A549 (cell line): ENCODE data around the gene ANKS1B. TPM values are rescaled to one million over a fixed set of nuclear protein-coding genes. Genes with fewer than 3 reads are reported as not detected.

Experiments used
- ATAC-seq, 2 experiments: fragments of 200-7000 bp in 1 of 2; fragments of >200 bp in 1 of 2; cut with Nextera tagmentation in 1 of 2; cut with Tn5 transposase in 1 of 2; 3 replicates each; pipeline versions ENCODE4 v1.8.0 to v1.9.1; 2018 to 2020; ENCODE audit warnings: mild to moderate bottlenecking in 1 of 2, moderate library complexity in 1 of 2
- CTCF ChIA-PET: fragments of 300-600 bp; sonication (Branson Sonifier 250); formaldehyde crosslinking; extraction: SDS; loops from one replicate; lab custom pipeline; 2021; ENCODE audit warnings: antibody characterized with exemption, inconsistent platforms; lab: Yijun Ruan, JAX
- POLR2A ChIA-PET: fragments of 350-600 bp; formaldehyde crosslinking; extraction: SDS; loops from one replicate; lab custom pipeline; 2021; ENCODE audit warnings: antibody characterized with exemption, inconsistent platforms; lab: Yijun Ruan, JAX
- DNase-seq, 2 experiments: peaks; one replicate each; pipeline versions ENCODE4 v3.0.0 to v3.0.0-alpha.2; 2011 to 2016; ENCODE audit warnings: low read depth in 1 of 2, low spot score in 1 of 2
- FAIRE-seq: peaks from 2 replicates; lab custom pipeline; 2011; peaks lifted over from hg19 to GRCh38; lab: Jason Lieb, UNC
- H3K27ac ChIP-seq, 2 experiments: fragments of >200 bp; sonication (Bioruptor Twin); formaldehyde crosslinking; 3 replicates each; pipeline ENCODE4 v1.5.1; 2016 to 2017
- H3K4me1 ChIP-seq: fragments of >200 bp; sonication (Bioruptor Twin); formaldehyde crosslinking; 3 replicates; pipeline ENCODE4 v1.6.1; 2016
- H3K4me2 ChIP-seq: fragments of >200 bp; sonication (Bioruptor Twin); formaldehyde crosslinking; 3 replicates; pipeline ENCODE4 v1.6.1; 2016
- H3K4me3 ChIP-seq: fragments of >200 bp; sonication (Bioruptor Twin); formaldehyde crosslinking; 3 replicates; pipeline ENCODE4 v1.5.1; 2016
- H3K9me3 ChIP-seq: fragments of >200 bp; sonication (Bioruptor Twin); formaldehyde crosslinking; 3 replicates; pipeline ENCODE4 v1.6.1; 2016
- CEBPB ChIP-seq, 2 experiments: fragments of >200 bp in 1 of 2; sonication (Bioruptor Twin) in 1 of 2; formaldehyde crosslinking in 1 of 2; IDR thresholded peaks; 2 replicates each; pipeline ENCODE4 v1.6.1; 2012 to 2016
- CHD2 ChIP-seq: fragments of 150-350 bp; IDR thresholded peaks from 2 replicates; pipeline ENCODE4 v1.6.1; 2014; ENCODE audit warnings: low read length; ENCODE audit not compliant: partially characterized antibody
- CHD4 ChIP-seq: fragments of 200-600 bp; sonication (generic); IDR thresholded peaks from 2 replicates; pipeline ENCODE4 v1.6.1; 2016; ENCODE audit warnings: antibody characterized with exemption, mild to moderate bottlenecking, borderline replicate concordance
- EHMT2 ChIP-seq: fragments of 200-600 bp; sonication (generic); IDR thresholded peaks from 2 replicates; pipeline ENCODE4 v1.6.1; 2016; ENCODE audit warnings: antibody characterized with exemption, low read depth, mild to moderate bottlenecking, moderate library complexity
- ESRRA ChIP-seq: fragments of 150-350 bp; IDR thresholded peaks from 2 replicates; pipeline ENCODE4 v1.6.1; 2014; ENCODE audit warnings: mild to moderate bottlenecking, low read length, borderline replicate concordance
- FOXS1 ChIP-seq: fragments of 250-450 bp; sonication (Bioruptor Pico); IDR thresholded peaks from 2 replicates; pipeline ENCODE4 v1.5.0; 2020; ENCODE audit warnings: mild to moderate bottlenecking, moderate library complexity
- GATA3 ChIP-seq: IDR thresholded peaks from 2 replicates; pipeline ENCODE4 v1.6.1; 2012; ENCODE audit warnings: borderline replicate concordance
- HEYL ChIP-seq: fragments of 250-450 bp; sonication (Bioruptor Pico); IDR thresholded peaks from 2 replicates; pipeline ENCODE4 v1.8.0; 2021; ENCODE audit warnings: mild to moderate bottlenecking, moderate library complexity
- HMGXB4 ChIP-seq: fragments of 250-450 bp; sonication (Bioruptor Pico); IDR thresholded peaks from 2 replicates; pipeline ENCODE4 v1.5.0; 2021; ENCODE audit warnings: mild to moderate bottlenecking, moderate library complexity, borderline replicate concordance
- JUN ChIP-seq, 2 experiments: fragments of >200 bp; sonication (Bioruptor Twin); formaldehyde crosslinking; IDR thresholded peaks; 2 replicates in 1 of 2; 3 replicates in 1 of 2; pipeline ENCODE4 v1.6.1; 2016 to 2017
- JUNB ChIP-seq: fragments of >200 bp; sonication (Bioruptor Twin); formaldehyde crosslinking; IDR thresholded peaks from 2 replicates; pipeline ENCODE4 v1.6.1; 2016
- MAFK ChIP-seq: fragments of 450-650 bp; IDR thresholded peaks from 2 replicates; pipeline ENCODE4 v1.6.1; 2014; ENCODE audit not compliant: partially characterized antibody
- ZNF302 ChIP-seq: fragments of 250-450 bp; sonication (Bioruptor Pico); IDR thresholded peaks from 2 replicates; pipeline ENCODE4 v1.9.0; 2021; ENCODE audit warnings: inconsistent platforms, mild to moderate bottlenecking, moderate library complexity
- WGBS: methylation state at CpG from one replicate; pipeline ENCODE4 v1.1.6; 2017; ENCODE audit errors: missing lambda C conversion rate; 5-methylcytosine and 5-hydroxymethylcytosine counted together
- polyA plus RNA-seq, 4 experiments: library from polyadenylated mRNA; depleted of rRNA in 3 of 4; stranded (reverse); fragments of >200 nt; fragmentation: RNase III in 1 of 4; extraction: RNeasy Plus Mini Kit Qiagen cat#74134 plus additional on column Dnase treatment in 1 of 4; gene quantifications; 2 replicates in 3 of 4; 3 replicates in 1 of 4; pipeline ENCODE4 v1.2.3, GENCODE V29; 2011 to 2017
- TF ChIP-seq, protein P1 (sequence below): fragments of >200 bp; sonication (Bioruptor Twin); formaldehyde crosslinking; IDR thresholded peaks from 3 replicates; pipeline ENCODE4 v1.5.1; 2016
- TF ChIP-seq, protein P2 (sequence below): fragments of >200 bp; sonication (Bioruptor Twin); formaldehyde crosslinking; IDR thresholded peaks from 3 replicates; pipeline ENCODE4 v1.6.1; 2016
- TF ChIP-seq, protein P3 (sequence below): IDR thresholded peaks from 2 replicates; pipeline ENCODE4 v1.6.1; 2012

ANKS1B gene
- polyA plus RNA-seq, 2 of the 4 experiments (the other 2 are of a cell fraction), result 1.5 to 2.2 TPM

DNA sequence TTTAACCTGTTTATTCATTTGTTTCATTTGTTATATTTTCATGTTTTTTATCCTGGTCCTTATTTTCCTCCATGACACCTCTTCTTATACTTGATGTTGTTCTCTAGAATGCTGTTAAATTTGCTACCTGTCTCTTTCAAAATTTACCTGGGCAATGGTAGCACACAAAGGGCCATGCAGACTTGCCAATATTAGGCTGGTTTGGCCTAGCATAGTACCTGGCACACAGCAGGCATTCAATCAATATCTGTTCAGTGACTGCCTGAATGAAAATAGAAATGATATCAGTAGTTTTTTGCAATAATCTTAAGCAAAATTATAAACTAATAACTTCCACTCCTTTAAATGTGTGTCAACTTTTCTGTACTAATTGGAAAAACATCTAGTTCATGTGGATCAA, 1014.5 kb downstream of the ANKS1B start:
- no peaks in the 10 kb centered on the region for H3K9me3 ChIP-seq
- no peak for TF ChIP-seq ESRRA
- TF ChIP-seq, protein P1, sequence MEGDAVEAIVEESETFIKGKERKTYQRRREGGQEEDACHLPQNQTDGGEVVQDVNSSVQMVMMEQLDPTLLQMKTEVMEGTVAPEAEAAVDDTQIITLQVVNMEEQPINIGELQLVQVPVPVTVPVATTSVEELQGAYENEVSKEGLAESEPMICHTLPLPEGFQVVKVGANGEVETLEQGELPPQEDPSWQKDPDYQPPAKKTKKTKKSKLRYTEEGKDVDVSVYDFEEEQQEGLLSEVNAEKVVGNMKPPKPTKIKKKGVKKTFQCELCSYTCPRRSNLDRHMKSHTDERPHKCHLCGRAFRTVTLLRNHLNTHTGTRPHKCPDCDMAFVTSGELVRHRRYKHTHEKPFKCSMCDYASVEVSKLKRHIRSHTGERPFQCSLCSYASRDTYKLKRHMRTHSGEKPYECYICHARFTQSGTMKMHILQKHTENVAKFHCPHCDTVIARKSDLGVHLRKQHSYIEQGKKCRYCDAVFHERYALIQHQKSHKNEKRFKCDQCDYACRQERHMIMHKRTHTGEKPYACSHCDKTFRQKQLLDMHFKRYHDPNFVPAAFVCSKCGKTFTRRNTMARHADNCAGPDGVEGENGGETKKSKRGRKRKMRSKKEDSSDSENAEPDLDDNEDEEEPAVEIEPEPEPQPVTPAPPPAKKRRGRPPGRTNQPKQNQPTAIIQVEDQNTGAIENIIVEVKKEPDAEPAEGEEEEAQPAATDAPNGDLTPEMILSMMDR, result no peak
- TF ChIP-seq ZNF302 (CRISPR knock-in tag), result no peak
- TF ChIP-seq JUN (IDR thresholded peaks at IDR 0.05), result no peak
- TF ChIP-seq HMGXB4 (CRISPR knock-in tag), result no peak
- no peak for DNase-seq
- H3K4me1 ChIP-seq, result no peaks in the 10 kb centered on the region; the same call in 2 of the 3 replicates
- FAIRE-seq, result no peak
- no peak overlapping the region for H3K27ac ChIP-seq
- H3K4me3 ChIP-seq, result no peak overlapping the region
- H3K4me2 ChIP-seq, result no peak overlapping the region
- CTCF ChIA-PET, result no interaction called here
- ATAC-seq, result no peak
- POLR2A ChIA-PET, result no interaction called here

DNA sequence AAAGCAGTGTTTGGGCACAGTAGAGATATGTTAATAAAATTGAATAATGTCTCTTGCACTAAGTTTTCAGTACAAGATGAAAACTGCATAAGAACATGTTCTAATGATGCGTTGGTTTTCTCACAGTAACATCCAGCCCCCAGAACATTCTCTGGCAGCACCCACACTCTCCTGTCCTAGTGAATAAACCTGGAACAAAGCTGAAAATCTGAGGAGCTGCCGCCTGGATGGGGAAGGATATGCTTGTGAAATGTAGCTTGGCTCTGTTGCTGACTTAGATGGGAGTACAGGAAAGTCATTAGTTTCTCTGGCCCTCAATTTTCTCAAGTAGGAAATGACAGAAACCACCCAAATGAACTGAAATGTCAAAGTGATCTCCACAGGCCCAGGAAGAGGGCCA, 1015.8 kb downstream of the ANKS1B start:
- no peak overlapping the region for H3K4me2 ChIP-seq
- H3K4me3 ChIP-seq, result no peak overlapping the region
- ChIA-PET POLR2A (no interaction called here), CTCF (interaction anchor here (0.7 kb wide), 1 partner anchor 97 kb away, joined by 4 read pairs; no protein-coding TSS in a partner anchor)
- DNase-seq (no peak), ATAC-seq (no peak), FAIRE-seq (no peak)
- no peaks in the 10 kb centered on the region for H3K9me3 ChIP-seq
- H3K4me1 ChIP-seq, result no peaks in the 10 kb centered on the region; the same call in 2 of the 3 replicates
- 38% methylated on average over 2 of the region's 2 CpGs for WGBS
- H3K27ac ChIP-seq, result no peak overlapping the region
- no peak for TF ChIP-seq JUNB
- no peak for TF ChIP-seq HMGXB4 (CRISPR knock-in tag)
- TF ChIP-seq MAFK, result no peak
- no peak for TF ChIP-seq GATA3
- TF ChIP-seq CEBPB (IDR thresholded peaks at IDR 0.05), result no peak
- no peak for TF ChIP-seq JUN (IDR thresholded peaks at IDR 0.05)
- TF ChIP-seq, protein P2, sequence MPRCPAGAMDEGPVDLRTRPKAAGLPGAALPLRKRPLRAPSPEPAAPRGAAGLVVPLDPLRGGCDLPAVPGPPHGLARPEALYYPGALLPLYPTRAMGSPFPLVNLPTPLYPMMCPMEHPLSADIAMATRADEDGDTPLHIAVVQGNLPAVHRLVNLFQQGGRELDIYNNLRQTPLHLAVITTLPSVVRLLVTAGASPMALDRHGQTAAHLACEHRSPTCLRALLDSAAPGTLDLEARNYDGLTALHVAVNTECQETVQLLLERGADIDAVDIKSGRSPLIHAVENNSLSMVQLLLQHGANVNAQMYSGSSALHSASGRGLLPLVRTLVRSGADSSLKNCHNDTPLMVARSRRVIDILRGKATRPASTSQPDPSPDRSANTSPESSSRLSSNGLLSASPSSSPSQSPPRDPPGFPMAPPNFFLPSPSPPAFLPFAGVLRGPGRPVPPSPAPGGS, result no peak
- TF ChIP-seq FOXS1 (CRISPR knock-in tag), result no peak
- TF ChIP-seq ESRRA, result no peak
- no peak for TF ChIP-seq CHD2
- no peak for TF ChIP-seq HEYL (CRISPR knock-in tag)
- TF ChIP-seq, protein P3, sequence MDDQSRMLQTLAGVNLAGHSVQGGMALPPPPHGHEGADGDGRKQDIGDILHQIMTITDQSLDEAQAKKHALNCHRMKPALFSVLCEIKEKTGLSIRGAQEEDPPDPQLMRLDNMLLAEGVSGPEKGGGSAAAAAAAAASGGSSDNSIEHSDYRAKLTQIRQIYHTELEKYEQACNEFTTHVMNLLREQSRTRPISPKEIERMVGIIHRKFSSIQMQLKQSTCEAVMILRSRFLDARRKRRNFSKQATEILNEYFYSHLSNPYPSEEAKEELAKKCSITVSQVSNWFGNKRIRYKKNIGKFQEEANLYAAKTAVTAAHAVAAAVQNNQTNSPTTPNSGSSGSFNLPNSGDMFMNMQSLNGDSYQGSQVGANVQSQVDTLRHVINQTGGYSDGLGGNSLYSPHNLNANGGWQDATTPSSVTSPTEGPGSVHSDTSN, result no peak
- no peak for TF ChIP-seq CHD4
- TF ChIP-seq EHMT2, result no peak
